Stimulated activated CD8-positive, alpha-beta memory T cell treated with anti-CD3 and anti-CD28 coated beads, Interleukin-12 subunit alpha, Interleukin-12 subunit beta, amount 100 ng/mL, for 1 hour (primary cell): ENCODE measurements around the gene PIP5K1C.
"Not testable (repeated sequence)": the region's sequence is repeated elsewhere in the genome, so short reads cannot be mapped to it uniquely, and the experiment has no call there.

Experiments
- DNase-seq: peaks from one replicate; pipeline ENCODE4 v3.0.0-alpha.2; 2020; ENCODE audit warnings: low read depth

PIP5K1C gene

GRCh38 chr19:3586707-3587346, 113.4 kb downstream of the PIP5K1C start:
- no peak for DNase-seq

- no peak for DNase-seq
These were observed 114.1 kb downstream of the PIP5K1C start for GRCh38 chr19:3586127-3586626.

GRCh38 chr19:3585301-3586126, 114.8 kb downstream of the PIP5K1C start, which contains the start of gene GIPC3:
Gene GIPC3 (plus strand): TSS chr19:3585478. CDS start chr19:3585598, 120 bp downstream.
- no peak for DNase-seq

- DNase-seq: not testable (repeated sequence)
These were observed 116.0 kb downstream of the PIP5K1C start for GRCh38 chr19:3584036-3584802.

GRCh38 chr19:3581792-3582191, 118.5 kb downstream of the PIP5K1C start:
- not testable (repeated sequence) for DNase-seq
